Measurements from ENCODE around the gene ITGBL1.

DNA sequence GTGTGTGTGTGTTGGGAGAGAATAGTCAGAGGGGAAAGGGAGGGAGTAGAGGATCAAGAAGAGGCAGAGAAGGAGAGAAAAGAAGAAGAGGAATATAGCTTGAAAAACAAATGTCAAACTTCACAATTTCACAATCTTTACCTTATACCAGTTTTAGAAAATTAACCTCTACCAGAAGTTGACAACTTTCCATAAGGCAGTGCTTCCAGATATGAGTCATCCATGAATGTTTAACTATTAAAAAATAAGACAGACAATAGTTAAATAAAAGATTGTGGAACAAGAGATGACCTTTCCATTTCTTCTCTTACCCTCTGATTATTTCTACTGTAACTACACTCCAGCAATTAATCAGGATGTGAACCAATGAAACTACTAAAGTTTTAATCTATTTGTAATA, 229.4 kb downstream of the ITGBL1 start:
- TF ChIP-seq EZH2 (IDR thresholded peaks at IDR 0.05; ENCODE audit: insufficient read depth, poor library complexity, severe bottlenecking) (no peak), EZH2phosphoT487 (IDR thresholded peaks at IDR 0.05; ENCODE audit: insufficient read depth, low read depth) (no peak)
